A673 (cell line): ENCODE measurements around the gene CREB1. TPM values are rescaled to one million over a fixed set of nuclear protein-coding genes. Genes with fewer than 3 reads are reported as not detected.

Source experiments
- BruUV-seq: library from RNA; stranded (reverse); fragments of 400-500 nt; replicated peaks from 2 replicates; lab custom pipeline; 2021; lab: Mats Ljungman, UMichigan
- CTCF ChIA-PET: fragments of 300-600 bp; sonication (Branson Sonifier 250); formaldehyde crosslinking; loops from one replicate; lab custom pipeline; 2022; ENCODE audit warnings: antibody characterized with exemption; lab: Charles Lee
- POLR2A ChIA-PET: fragments of 300-600 bp; sonication (Branson Sonifier 250); formaldehyde crosslinking; loops from one replicate; lab custom pipeline; 2022; ENCODE audit warnings: antibody characterized with exemption; ENCODE audit not compliant: low non-redundant PET; lab: Charles Lee
- DNase-seq: peaks from one replicate; pipeline ENCODE4 v3.0.0-alpha.2; 2015; ENCODE audit warnings: low spot score
- H3K27ac ChIP-seq: fragments of 200-600 bp; sonication (generic); 2 replicates; pipeline ENCODE4 v1.5.1; 2016; ENCODE audit warnings: mixed run types, low read depth, mild to moderate bottlenecking, mixed read lengths, antibody characterized with exemption, low read length; ENCODE audit not compliant: poor library complexity, severe bottlenecking
- H3K27me3 ChIP-seq: fragments of 200-600 bp; sonication (generic); replicated peaks from 2 replicates; pipeline ENCODE4 v1.6.1; 2017; ENCODE audit warnings: mixed run types, low read depth, mild to moderate bottlenecking, mixed read lengths, antibody characterized with exemption, low read length; ENCODE audit not compliant: insufficient read depth, poor library complexity
- H3K36me3 ChIP-seq: fragments of 200-600 bp; sonication (generic); 2 replicates; pipeline ENCODE4 v1.6.1; 2016; ENCODE audit warnings: mixed run types, mild to moderate bottlenecking, mixed read lengths, antibody characterized with exemption, low read length; ENCODE audit not compliant: insufficient read depth, poor library complexity, severe bottlenecking
- H3K4me1 ChIP-seq: fragments of 200-600 bp; sonication (generic); 2 replicates; pipeline ENCODE4 v1.6.1; 2017; ENCODE audit warnings: mixed run types, mild to moderate bottlenecking, mixed read lengths, antibody characterized with exemption, low read length; ENCODE audit not compliant: insufficient read depth, poor library complexity, severe bottlenecking
- H3K4me3 ChIP-seq: fragments of 200-600 bp; sonication (generic); 2 replicates; pipeline ENCODE4 v1.5.1; 2016; ENCODE audit warnings: low read depth, mixed run types, mild to moderate bottlenecking, mixed read lengths, low read length; ENCODE audit not compliant: poor library complexity, severe bottlenecking
- H3K9me3 ChIP-seq: fragments of 200-600 bp; sonication (generic); 2 replicates; pipeline ENCODE4 v1.6.1; 2016; ENCODE audit warnings: mixed run types, low read depth, mild to moderate bottlenecking, mixed read lengths, antibody characterized with exemption, low read length; ENCODE audit not compliant: poor library complexity, severe bottlenecking
- CTCF ChIP-seq: fragments of 300-800, 200-600 bp; sonication (generic); conservative IDR thresholded peaks from 2 replicates; pipeline ENCODE4 v1.5.1; 2017; ENCODE audit warnings: low read depth, mild to moderate bottlenecking, antibody characterized with exemption, low read length, moderate library complexity, mixed read lengths
- EZH2 ChIP-seq: fragments of 200-600 bp; sonication (generic); IDR thresholded peaks from 2 replicates; pipeline ENCODE4 v1.6.1; 2017; ENCODE audit warnings: borderline replicate concordance, low read depth, mild to moderate bottlenecking, mixed read lengths, antibody characterized with exemption, low read length; ENCODE audit not compliant: poor library complexity, severe bottlenecking
- intact Hi-C: fragments of 100-400 bp; cut with micrococcal nuclease; formaldehyde crosslinking; loops from one replicate; pipeline ENCODE4 v1.10.0; 2022; ENCODE audit not compliant: unreplicated experiment
- total RNA-seq: library from RNA; stranded (reverse); gene quantifications from 2 replicates; pipeline ENCODE4 v1.2.3, GENCODE V29; 2021

CREB1 gene
- total RNA-seq, 1 experiment from 2014 or later = 78.5 TPM

- Histone ChIP-seq H3K27me3 (no peaks in the 10 kb centered on the region), H3K4me3 (no peak overlapping the region), H3K27ac (no peak overlapping the region), H3K36me3 (peaks cover 57% of the 10 kb centered on the region), H3K4me1 (no peaks in the 10 kb centered on the region), H3K9me3 (peaks cover 13% of the 10 kb centered on the region)
- intact Hi-C loops = no loop called here
- CTCF ChIA-PET = no interaction called here
- no TSS peak for BruUV-seq
- no peak for DNase-seq
- POLR2A ChIA-PET = interaction anchor here (0.6 kb wide), 1 partner anchor 22 kb away, joined by 3 read pairs; no protein-coding TSS in a partner anchor
- TF ChIP-seq EZH2 (no peak), CTCF (no peak)
Measured at GRCh38 chr2:207587305-207587704, 57.5 kb downstream of the CREB1 start.

GRCh38 chr2:207589143-207589542, 59.4 kb downstream of the CREB1 start:
- Histone ChIP-seq H3K9me3 (peaks cover 15% of the 10 kb centered on the region), H3K4me1 (no peaks in the 10 kb centered on the region), H3K27me3 (no peaks in the 10 kb centered on the region), H3K36me3 (peaks cover 68% of the 10 kb centered on the region), H3K4me3 (no peak overlapping the region), H3K27ac (no peak overlapping the region)
- DNase-seq = no peak
- CTCF ChIA-PET = no interaction called here
- BruUV-seq = no TSS peak
- intact Hi-C loops = no loop called here
- POLR2A ChIA-PET = no interaction called here
- TF ChIP-seq EZH2 = no peak
- TF ChIP-seq CTCF = no peak

GRCh38 chr2:207593277-207593676, 63.5 kb downstream of the CREB1 start:
- no peaks in the 10 kb centered on the region for H3K4me1 ChIP-seq
- peaks cover 15% of the 10 kb centered on the region for H3K9me3 ChIP-seq
- ChIA-PET CTCF (no interaction called here), POLR2A (no interaction called here)
- no peak overlapping the region for H3K27ac ChIP-seq
- no TSS peak for BruUV-seq
- intact Hi-C loops = no loop called here
- DNase-seq = no peak
- H3K36me3 ChIP-seq = peaks cover 68% of the 10 kb centered on the region
- TF ChIP-seq EZH2 (no peak), CTCF (no peak)
- no peaks in the 10 kb centered on the region for H3K27me3 ChIP-seq
- no peak overlapping the region for H3K4me3 ChIP-seq
